Measurements from ENCODE around the gene PLXDC2.

Gene PLXDC2

DNA sequence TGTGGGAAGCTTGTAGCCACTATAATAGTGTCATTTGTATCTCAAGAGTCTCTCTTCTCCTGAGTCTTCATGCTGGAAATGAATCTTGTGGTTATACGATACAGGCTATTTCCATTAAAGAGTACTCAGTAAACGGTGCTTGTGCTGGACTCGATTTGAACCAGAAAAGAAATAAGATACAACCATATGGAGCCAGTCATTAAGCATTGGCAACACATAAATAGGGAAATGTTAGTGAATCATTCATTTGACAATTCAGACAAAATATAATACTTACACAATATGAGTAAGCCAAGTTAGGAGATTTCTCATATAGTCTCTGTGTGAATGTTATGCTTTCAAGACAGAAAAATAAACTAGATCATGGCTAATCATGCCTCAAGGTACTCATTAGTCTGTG lies 356.8 kb downstream of the PLXDC2 start:
- no peak overlapping the region for H3K27ac ChIP-seq (ENCODE audit: extremely low read depth, low read depth, low read length)
- no peak overlapping the region for H3K4me3 ChIP-seq (ENCODE audit: low read depth, low read length)
- ChIA-PET CTCF (no interaction called here), POLR2A (no interaction called here)
- no peaks in the 10 kb centered on the region for H3K9me3 ChIP-seq (ENCODE audit: control insufficient read depth, insufficient read depth, low read depth, low read length)
- TF ChIP-seq AEBP2 (tag by site-specific recombination; IDR thresholded peaks at IDR 0.05; ENCODE audit: borderline replicate concordance) (no peak), ZNF776 (tag by site-specific recombination; IDR thresholded peaks at IDR 0.05; ENCODE audit: borderline replicate concordance) (no peak), YY1 (tag by site-specific recombination; IDR thresholded peaks at IDR 0.05) (no peak), HOXD13 (CRISPR knock-in tag; IDR thresholded peaks at IDR 0.05; ENCODE audit: borderline replicate concordance) (no peak), ZNF555 (tag by site-specific recombination; conservative IDR thresholded peaks at IDR 0.05) (no peak), ZNF76 (tag by site-specific recombination; IDR thresholded peaks at IDR 0.05; ENCODE audit: borderline replicate concordance, low read depth) (no peak), ZNF311 (tag by site-specific recombination; IDR thresholded peaks at IDR 0.05; ENCODE audit: borderline replicate concordance) (no peak), ZNF548 (tag by site-specific recombination; IDR thresholded peaks at IDR 0.05) (no peak), BCL11B (tag by site-specific recombination; IDR thresholded peaks at IDR 0.05; ENCODE audit: low read depth) (no peak)
- TF ChIP-seq, protein P1, sequence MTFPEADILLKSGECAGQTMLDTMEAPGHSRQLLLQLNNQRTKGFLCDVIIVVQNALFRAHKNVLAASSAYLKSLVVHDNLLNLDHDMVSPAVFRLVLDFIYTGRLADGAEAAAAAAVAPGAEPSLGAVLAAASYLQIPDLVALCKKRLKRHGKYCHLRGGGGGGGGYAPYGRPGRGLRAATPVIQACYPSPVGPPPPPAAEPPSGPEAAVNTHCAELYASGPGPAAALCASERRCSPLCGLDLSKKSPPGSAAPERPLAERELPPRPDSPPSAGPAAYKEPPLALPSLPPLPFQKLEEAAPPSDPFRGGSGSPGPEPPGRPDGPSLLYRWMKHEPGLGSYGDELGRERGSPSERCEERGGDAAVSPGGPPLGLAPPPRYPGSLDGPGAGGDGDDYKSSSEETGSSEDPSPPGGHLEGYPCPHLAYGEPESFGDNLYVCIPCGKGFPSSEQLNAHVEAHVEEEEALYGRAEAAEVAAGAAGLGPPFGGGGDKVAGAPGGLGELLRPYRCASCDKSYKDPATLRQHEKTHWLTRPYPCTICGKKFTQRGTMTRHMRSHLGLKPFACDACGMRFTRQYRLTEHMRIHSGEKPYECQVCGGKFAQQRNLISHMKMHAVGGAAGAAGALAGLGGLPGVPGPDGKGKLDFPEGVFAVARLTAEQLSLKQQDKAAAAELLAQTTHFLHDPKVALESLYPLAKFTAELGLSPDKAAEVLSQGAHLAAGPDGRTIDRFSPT (tag by site-specific recombination; IDR thresholded peaks at IDR 0.05), result no peak
- TF ChIP-seq, protein P2, sequence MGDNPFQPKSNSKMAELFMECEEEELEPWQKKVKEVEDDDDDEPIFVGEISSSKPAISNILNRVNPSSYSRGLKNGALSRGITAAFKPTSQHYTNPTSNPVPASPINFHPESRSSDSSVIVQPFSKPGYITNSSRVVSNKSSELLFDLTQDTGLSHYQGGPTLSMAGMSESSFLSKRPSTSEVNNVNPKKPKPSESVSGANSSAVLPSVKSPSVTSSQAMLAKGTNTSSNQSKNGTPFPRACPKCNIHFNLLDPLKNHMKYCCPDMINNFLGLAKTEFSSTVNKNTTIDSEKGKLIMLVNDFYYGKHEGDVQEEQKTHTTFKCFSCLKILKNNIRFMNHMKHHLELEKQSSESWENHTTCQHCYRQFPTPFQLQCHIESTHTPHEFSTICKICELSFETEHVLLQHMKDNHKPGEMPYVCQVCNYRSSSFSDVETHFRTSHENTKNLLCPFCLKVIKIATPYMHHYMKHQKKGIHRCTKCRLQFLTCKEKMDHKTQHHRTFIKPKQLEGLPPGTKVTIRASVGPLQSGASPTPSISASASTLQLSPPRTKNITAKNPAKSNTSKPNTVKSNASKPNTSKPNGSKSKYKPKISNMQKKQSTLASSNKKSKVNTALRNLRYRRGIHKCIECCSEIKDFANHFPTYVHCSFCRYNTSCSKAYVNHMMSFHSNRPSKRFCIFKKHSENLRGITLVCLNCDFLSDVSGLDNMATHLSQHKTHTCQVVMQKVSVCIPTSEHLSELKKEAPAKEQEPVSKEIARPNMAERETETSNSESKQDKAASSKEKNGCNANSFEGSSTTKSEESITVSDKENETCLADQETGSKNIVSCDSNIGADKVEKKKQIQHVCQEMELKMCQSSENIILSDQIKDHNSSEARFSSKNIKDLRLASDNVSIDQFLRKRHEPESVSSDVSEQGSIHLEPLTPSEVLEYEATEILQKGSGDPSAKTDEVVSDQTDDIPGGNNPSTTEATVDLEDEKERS (tag by site-specific recombination; IDR thresholded peaks at IDR 0.05), result no peak
- H3K4me1 ChIP-seq (ENCODE audit: control insufficient read depth, insufficient read depth, low read length), result no peaks in the 10 kb centered on the region
- H3K36me3 ChIP-seq (ENCODE audit: control insufficient read depth in 2 of 2, insufficient read depth in 1 of 2, low read length in 2 of 2), result no peaks in the 10 kb centered on the region

DNA sequence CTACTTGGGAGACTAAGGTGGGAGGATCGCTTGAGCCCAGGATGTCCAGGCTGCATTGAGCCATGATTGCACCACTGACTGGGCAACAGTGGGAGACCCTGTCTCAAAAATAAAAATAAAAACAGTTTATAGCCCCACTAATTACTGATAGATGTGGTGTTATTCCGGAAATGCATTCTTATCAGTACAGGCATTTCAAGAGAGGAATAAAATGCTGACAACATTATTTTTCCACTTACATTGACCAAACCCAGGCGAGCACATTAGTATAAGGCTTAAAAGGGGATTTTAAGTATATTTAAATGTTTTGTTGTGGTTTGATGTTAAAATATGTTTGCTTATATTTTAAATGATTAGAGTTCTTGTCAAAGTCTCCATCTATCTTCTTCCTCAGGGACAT lies 359.5 kb downstream of the PLXDC2 start:
- Histone ChIP-seq H3K4me1 (ENCODE audit: control insufficient read depth, insufficient read depth, low read length) (no peaks in the 10 kb centered on the region), H3K4me3 (ENCODE audit: low read depth, low read length) (no peak overlapping the region), H3K36me3 (ENCODE audit: control insufficient read depth in 2 of 2, insufficient read depth in 1 of 2, low read length in 2 of 2) (no peaks in the 10 kb centered on the region), H3K9me3 (ENCODE audit: control insufficient read depth, insufficient read depth, low read depth, low read length) (no peaks in the 10 kb centered on the region), H3K27ac (ENCODE audit: extremely low read depth, low read depth, low read length) (no peak overlapping the region)
- ChIA-PET POLR2A (no interaction called here), CTCF (no interaction called here)
- no peak for TF ChIP-seq ZBTB17 (tag by site-specific recombination; IDR thresholded peaks at IDR 0.05)
- TF ChIP-seq ZXDB (tag by site-specific recombination; IDR thresholded peaks at IDR 0.05), result no peak
- no peak for TF ChIP-seq ZNF335 (tag by site-specific recombination; conservative IDR thresholded peaks at IDR 0.05)
- no peak for TF ChIP-seq HOXC10 (CRISPR knock-in tag; IDR thresholded peaks at IDR 0.05)
- no peak for TF ChIP-seq KLF7 (tag by site-specific recombination; IDR thresholded peaks at IDR 0.05; ENCODE audit: borderline replicate concordance)
- TF ChIP-seq, protein P2 (tag by site-specific recombination; IDR thresholded peaks at IDR 0.05), result no peak
- TF ChIP-seq BCL11B (tag by site-specific recombination; IDR thresholded peaks at IDR 0.05; ENCODE audit: low read depth), result no peak
- TF ChIP-seq ZNF544 (tag by site-specific recombination; IDR thresholded peaks at IDR 0.05), result no peak
- TF ChIP-seq ZNF585B (tag by site-specific recombination; IDR thresholded peaks at IDR 0.05), result no peak
- no peak for TF ChIP-seq ZNF248 (tag by site-specific recombination; IDR thresholded peaks at IDR 0.05)
- TF ChIP-seq HOXD13 (CRISPR knock-in tag; IDR thresholded peaks at IDR 0.05; ENCODE audit: borderline replicate concordance), result no peak
- no peak for TF ChIP-seq ZNF138 (tag by site-specific recombination; IDR thresholded peaks at IDR 0.05; ENCODE audit: borderline replicate concordance)
